Measurements from ENCODE around the gene COX6B1.
A peak's percentile ranks its signal among the peaks of the same experiment; 100 is the strongest.

Gene COX6B1

DNA sequence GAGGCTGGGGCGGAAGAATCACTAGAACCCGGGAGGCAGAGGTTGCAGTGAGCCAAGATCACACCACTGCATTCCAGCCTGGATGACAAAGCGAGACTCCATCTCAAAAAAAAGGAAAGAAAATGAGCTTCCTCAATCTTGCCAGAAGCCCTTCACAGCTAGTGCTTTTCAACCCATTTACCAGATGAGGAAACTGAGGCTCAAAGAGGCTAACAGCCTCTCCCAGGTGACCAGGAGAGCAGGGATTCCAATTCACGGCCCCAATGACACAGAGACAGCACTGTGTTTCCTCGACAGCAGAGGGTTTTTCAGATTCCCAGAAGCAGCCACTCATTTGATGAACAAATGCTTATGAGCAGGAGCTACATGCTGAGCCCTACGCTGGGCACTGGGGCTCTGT is 21.4 kb downstream of the COX6B1 start:
- DNase-seq (ENCODE audit: low read depth): no peak
- no peak overlapping the region for H3K4me3 ChIP-seq (ENCODE audit: control insufficient read depth, low read depth, low read length)
- TF ChIP-seq, protein P1, sequence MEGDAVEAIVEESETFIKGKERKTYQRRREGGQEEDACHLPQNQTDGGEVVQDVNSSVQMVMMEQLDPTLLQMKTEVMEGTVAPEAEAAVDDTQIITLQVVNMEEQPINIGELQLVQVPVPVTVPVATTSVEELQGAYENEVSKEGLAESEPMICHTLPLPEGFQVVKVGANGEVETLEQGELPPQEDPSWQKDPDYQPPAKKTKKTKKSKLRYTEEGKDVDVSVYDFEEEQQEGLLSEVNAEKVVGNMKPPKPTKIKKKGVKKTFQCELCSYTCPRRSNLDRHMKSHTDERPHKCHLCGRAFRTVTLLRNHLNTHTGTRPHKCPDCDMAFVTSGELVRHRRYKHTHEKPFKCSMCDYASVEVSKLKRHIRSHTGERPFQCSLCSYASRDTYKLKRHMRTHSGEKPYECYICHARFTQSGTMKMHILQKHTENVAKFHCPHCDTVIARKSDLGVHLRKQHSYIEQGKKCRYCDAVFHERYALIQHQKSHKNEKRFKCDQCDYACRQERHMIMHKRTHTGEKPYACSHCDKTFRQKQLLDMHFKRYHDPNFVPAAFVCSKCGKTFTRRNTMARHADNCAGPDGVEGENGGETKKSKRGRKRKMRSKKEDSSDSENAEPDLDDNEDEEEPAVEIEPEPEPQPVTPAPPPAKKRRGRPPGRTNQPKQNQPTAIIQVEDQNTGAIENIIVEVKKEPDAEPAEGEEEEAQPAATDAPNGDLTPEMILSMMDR (IDR thresholded peaks at IDR 0.05; ENCODE audit: control insufficient read depth, insufficient read depth, low read depth, low read length, missing control alignments): no peak

DNA sequence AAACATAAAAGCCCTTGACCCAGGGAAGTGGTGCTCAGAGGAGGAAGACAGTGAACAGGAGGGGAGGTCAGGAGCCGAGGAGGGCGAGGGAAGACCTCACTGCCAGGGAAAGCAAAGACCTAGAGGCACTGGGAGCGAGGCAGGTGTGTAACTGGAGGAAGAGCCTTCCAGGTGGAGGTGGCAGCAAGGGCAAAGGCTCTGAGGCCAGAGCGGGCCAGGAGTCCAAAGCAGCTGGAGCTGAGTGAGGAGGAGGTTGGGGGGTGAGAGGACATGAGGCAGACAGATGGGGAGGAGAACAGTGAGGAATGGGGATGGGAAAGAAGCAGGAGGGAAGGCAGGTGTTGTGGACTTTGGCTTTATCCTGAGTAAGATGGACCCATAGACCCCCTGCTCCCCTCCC is 21.9 kb downstream of the COX6B1 start:
- DNase-seq (ENCODE audit: low read depth): no peak
- TF ChIP-seq, protein P1 (IDR thresholded peaks at IDR 0.05; ENCODE audit: control insufficient read depth, insufficient read depth, low read depth, low read length, missing control alignments): no peak
- no peak overlapping the region for H3K4me3 ChIP-seq (ENCODE audit: control insufficient read depth, low read depth, low read length)

DNA sequence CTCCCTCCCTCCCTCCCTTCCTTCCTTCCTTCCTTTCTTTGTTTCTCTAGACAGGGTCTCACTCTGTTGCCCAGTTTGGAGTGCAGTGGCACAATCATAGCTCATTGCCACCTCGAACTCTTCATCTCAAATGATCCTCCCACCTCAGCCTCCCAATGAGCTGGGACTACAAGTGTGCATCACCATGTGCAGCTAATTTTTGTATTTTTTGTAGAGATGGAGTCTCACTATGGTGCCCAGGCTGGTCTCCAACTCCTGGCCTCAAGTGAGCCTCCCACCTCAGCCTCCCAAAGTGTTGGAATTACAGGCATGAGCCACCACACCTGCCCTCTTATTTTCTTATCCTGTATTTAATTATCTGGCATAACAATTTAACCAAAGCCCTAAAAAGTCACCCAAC is 22.6 kb downstream of the COX6B1 start:
- no peak for DNase-seq (ENCODE audit: low read depth)
- no peak overlapping the region for H3K4me3 ChIP-seq (ENCODE audit: control insufficient read depth, low read depth, low read length)
- TF ChIP-seq, protein P1 (IDR thresholded peaks at IDR 0.05; ENCODE audit: control insufficient read depth, insufficient read depth, low read depth, low read length, missing control alignments): no peak

DNA sequence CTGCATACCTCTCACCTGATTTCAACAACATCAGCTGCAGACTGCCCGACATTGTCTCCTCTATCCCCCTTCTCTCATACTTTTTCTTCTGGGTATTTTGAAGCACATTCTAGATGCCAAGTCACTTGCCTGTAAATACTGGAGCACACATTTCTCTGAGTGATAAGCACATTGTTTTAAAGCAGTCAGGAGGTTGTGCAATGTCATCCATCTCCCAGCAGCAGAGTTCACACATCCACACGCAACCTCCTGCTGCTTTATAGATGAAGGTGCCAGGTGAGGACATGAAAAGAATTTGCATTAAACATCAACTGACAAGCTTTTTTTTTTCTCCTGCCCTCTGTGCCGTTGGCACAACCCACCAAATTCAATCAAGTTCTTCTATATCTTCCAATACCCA is 23.7 kb downstream of the COX6B1 start:
- TF ChIP-seq, protein P1 (IDR thresholded peaks at IDR 0.05; ENCODE audit: control insufficient read depth, insufficient read depth, low read depth, low read length, missing control alignments): no peak
- DNase-seq (ENCODE audit: low read depth): no peak

DNA sequence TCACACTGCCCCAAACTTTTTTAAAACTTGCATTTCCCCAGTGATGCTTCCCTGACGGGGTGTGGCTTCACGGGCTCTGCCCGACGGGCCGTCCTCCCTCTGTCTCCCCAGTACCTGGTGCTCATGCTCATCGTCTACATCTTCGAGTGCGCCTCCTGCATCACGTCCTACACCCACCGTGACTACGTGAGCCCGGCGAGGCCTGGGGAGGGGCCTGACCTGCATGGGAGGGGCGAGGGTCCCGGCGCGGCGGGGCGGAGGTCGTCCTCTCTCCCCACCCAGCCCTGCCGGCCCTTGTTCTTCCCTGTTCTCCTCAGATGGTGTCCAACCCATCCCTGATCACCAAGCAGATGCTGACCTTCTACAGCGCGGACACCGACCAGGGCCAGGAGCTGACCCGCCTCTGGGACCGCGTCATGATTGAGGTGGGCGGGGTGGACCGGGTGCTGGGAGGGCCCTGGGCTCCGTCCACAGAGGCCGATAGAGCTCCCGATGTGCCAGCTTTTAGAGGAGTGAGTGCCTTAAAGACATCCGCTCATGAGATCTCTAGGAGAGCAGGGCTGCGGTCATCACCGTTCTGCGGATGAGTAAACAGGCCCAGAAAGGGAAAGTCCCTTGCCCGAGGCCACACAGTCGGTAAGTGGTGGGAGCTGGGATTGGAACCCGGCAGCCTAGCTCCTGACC is 25.1 kb downstream of the COX6B1 start:
- DNase-seq (ENCODE audit: low read depth): peak; percentile 5
- TF ChIP-seq, protein P1 (IDR thresholded peaks at IDR 0.05; ENCODE audit: control insufficient read depth, insufficient read depth, low read depth, low read length, missing control alignments): no peak
- peak overlapping the region; percentile 48 for H3K4me3 ChIP-seq (ENCODE audit: control insufficient read depth, low read depth, low read length)

More for the DNA sequence above, 23.7 kb downstream of the COX6B1 start:
- H3K4me3 ChIP-seq (ENCODE audit: control insufficient read depth, low read depth, low read length): no peak overlapping the region

DNA sequence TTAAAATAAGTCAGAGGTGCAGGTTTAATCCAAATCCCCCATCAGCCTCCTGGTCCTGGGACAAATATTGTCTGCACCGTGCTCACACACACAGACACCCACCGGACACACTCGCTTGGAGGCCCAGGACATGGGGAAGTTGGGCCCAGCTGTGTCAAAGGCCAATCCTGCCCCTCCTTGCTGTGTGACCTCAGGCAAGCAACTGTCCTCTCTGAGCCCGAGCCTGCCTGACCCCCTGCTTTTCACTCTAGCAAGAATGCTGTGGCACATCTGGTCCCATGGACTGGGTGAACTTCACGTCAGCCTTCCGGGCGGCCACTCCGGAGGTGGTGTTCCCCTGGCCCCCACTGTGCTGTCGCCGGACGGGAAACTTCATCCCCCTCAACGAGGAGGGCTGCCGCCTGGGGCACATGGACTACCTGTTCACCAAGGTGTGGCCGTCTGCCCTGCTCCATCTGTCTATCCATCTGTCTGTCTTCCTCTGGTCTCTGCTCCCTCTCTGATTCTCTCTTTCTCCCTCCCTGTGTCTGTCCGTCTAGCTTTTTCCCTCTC is 27.5 kb downstream of the COX6B1 start:
- H3K4me3 ChIP-seq (ENCODE audit: control insufficient read depth, low read depth, low read length): no peak overlapping the region
- TF ChIP-seq, protein P1 (IDR thresholded peaks at IDR 0.05; ENCODE audit: control insufficient read depth, insufficient read depth, low read depth, low read length, missing control alignments): no peak
- DNase-seq (ENCODE audit: low read depth): no peak

All from AG09309 (cell line).